GM21447 (cell line): Measurements from ENCODE around the gene RTKN2.

ENCODE experiments used
- ATAC-seq: cut with Tn5 transposase; IDR thresholded peaks from one replicate; pipeline ENCODE4 v1.9.1; 2021; ENCODE audit not compliant: unreplicated experiment

The RTKN2 gene

DNA sequence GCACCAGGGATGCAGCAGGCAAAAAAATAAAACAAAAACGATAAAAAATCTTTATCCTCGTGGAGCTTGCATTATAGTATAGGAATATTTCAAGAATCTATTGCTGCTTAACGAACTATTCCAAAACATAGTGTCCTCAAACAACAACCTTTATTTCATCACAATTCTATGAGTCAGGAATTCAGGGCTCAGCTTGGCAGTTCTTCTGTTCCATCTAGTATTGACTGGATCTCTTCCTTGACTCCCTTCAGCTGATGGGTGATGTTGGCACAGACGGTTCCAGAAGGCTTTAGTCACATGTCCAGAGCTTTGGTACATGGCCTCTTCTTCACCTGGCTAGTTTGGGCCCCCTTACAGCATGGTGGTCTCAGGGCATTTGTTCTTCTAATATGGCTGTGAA lies 88.0 kb downstream of the RTKN2 start:
- no peak for ATAC-seq

DNA sequence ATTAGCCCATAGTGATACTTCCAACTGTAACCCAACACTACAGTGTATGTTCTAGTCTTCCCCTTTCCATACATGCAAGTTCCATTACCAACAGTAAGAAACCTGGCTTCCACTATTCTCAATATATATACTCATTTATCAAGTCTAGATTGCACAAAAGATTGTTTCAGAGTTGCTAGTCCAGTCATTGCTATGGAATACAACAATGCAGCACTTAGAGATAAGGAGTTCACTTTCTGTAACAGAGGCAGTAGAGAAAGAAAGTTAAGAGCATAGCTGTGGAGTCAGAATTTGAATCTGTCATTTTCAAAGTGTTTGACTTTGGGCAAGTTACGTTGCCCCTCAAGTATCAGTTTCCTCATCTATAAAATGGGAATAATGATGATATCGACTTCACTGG lies 90.1 kb downstream of the RTKN2 start:
- ATAC-seq = no peak

DNA sequence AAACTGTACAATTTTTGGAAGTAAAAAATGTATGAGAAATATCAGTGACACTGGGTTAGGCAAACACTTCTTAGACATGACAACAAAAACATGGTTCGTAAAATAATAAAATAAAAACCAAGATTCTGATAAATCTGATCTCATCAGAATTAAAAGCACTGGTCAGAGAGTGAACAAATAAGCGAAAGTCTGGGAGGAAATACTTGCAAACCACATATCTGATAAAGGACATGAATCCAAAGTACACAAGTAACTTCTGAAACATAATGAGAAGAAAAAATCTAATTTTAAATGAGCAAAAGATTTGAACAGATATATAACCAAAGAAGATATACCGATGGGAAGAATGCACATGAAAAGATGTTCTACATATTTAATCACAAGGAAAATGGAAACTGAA lies 91.5 kb downstream of the RTKN2 start:
- ATAC-seq = no peak

DNA sequence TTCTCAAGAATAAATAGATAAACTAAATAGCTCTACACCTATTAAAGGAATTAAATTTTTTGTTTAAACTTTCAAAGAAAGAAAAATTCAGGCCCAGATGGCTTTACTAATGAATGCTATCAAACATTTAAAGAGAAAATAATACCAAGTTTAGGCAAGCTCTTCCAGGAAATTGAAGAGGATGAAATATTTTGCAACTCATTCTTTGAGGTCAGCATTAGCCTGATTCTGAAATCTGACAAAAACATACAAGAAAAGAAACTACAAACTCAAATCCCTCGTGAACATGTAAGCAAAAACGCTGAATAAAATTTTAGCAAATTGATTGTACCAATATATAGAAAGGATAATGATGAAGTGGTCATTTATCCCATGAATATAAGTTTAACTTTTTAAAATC lies 93.4 kb downstream of the RTKN2 start:
- ATAC-seq = no peak

DNA sequence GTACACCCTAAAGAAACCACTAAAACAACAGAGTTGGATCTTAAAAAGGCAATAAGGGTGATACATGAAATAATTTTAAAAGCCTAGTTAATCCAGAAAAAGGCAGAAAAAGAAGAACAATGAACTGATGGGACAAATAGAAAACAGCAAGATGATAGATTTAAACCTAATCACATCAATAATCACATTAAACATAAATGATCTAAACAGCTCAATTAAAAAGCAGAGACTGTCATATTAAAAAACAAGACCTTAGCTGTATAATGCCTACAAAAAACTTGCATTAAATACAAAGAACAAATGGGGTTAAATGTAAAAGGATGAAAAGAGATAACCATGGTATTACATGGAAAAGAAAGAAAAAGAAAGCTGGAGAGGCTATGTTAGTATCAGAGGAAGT lies 96.2 kb downstream of the RTKN2 start:
- ATAC-seq = no peak

DNA sequence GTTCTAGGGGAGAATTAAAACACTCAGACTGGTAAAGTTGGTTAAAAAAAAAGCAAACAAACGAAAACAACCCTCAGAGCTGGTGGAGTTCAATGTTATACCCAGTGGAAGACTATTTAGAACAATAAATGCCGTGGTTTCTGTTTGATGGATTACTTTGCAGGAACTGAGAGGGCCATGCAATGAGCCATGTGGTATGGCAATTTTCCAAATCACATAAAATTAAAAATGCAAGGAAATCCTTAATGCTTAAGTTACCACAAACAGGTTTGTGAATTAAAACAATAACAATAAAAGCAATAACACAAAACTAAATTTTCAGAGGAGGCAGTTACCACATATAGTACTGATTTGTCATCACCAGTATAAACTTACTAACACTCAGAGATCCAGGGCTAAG lies 96.9 kb downstream of the RTKN2 start:
- no peak for ATAC-seq

DNA sequence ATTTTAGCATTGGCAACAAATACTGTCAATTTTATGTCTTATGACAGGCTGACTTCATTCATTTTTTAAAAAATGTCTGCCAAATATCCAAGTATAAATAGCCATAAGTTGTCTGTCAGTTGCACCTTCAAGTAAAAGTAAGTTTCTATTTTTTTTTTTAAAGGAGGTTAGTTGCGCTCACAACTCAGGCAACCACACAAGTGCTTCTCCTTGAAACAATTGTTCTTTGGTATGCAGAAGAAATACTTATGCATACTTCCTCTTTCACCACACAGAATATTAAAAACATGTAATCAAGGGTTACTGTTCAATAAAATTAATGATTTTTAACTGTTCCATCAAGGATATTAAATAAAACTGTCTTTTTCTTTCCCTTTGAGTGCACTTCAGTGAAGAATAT lies 97.9 kb downstream of the RTKN2 start:
- no peak for ATAC-seq

DNA sequence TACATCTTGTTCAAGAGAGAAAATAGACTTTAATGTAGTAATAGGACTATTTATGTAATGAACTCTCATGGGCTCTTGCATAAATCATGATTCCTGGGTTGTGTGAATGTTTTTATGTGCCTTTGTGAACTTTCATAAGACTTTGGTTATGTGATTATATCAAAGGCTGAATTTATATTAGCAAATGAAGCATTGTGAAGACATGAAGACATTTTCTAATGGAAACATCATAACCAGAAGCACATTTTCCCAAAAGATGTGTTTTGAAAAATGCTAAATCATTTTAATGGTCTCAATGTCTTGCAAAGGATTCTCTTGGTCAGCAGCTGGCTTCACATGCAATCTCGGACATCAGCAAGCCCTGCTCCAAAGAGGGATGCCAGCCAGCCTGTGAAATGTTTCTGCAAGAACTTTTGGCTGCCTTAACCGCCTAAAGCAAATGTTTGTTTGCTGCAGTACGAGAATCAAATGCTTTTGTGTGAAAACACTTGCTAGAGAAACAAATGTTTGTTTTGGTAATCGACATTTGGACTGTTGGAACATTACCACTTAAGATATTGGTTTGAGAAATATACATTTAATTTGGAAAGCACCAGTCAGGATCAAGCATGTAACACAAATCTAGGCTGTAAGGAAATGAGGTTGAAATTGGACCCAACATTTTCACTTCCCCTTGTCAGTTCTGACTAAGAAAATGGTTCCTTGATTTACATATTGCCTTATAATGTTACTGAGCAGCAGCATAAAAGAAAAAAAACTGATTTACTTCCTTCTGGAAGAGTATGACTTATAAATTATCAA lies 102.1 kb downstream of the RTKN2 start:
- ATAC-seq = peak; percentile 99

DNA sequence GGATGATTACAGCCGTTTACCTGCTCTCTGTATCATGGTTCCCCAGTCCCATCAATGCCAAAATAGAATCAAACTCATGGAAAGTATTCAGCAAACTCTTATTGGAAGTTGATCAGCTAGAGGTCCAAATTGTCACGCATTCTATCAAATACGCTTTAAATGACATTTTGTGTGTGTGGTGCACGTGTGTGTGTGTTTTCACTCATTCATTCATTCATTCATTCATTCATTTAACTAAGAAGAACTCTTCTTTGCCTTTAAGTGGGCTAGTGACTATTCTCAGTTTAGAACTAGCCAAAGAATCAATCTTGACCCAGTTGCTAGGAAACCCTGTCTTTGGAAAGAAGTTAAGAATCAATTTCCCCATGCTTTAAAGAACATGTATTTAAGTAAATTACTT lies 102.8 kb downstream of the RTKN2 start:
- no peak for ATAC-seq

DNA sequence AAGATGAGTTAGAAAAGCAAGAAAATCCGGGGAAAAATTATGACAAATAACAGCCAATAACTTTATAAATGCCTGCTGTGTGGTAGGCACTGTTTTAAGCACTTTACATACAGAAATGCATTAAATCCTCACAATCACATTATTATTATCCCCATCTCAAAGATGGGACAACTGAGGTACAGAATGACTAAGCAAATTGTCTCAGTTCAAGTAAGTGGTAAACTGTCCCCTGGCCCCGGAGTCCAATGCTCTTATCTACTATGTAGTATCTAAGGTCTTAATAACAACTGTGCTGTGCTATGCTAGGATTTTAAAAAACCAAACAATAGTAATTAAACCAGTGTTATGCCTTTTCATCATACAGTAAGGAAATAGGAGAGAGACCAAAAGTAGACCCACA lies 105.6 kb downstream of the RTKN2 start:
- ATAC-seq = no peak

DNA sequence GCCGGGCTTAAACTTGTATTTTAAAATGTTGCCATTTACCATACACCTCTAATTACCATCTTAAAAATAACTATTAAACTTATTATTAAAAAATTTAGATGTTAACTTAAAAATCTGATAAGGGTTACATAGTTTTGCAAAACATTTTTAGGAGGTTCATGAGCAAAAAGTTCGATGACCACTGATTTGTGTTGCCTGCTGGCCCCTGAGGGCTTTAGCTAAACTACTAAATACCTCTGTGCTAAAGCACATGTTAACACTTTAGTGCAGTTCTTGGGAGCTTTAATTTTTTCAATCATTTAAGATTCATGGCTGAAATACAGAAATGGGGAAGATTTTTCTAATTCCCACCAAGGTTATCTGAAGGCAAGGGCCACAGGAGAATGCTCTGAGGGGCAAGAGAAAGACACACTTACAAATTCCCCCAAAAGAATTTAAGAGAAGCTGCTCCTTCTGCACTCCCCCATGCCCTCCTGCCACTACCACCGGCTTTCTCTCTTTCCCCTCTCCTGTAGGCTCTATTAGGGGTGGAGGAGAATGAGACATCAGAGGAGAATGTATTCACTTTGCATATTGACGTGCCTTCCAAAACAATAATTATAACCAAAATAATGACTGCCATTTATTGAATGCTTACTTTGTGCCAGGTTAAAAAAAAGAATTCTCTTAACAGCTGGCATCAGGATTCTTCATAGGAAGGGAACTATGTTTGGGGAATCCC lies 106.2 kb downstream of the RTKN2 start:
- ATAC-seq = no peak

DNA sequence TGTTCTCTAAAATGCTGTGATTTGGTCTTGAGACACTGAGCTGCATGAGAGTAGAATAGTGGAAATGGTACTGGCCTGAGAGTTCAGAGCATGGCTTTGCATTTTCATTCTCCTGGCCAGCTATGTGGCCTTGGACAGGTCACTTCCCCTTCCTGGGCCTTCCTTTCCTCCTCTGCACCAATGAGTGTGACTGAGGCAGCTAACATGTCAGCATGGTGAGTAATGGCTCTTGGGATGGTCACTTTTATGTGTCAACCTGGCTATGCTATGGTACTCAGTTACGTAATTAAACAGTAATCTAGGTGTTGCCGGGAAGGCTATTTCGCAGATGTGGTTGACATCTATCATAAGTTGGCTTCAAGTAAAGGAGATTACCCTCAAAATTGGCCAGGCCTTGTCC lies 109.3 kb downstream of the RTKN2 start:
- ATAC-seq = no peak

DNA sequence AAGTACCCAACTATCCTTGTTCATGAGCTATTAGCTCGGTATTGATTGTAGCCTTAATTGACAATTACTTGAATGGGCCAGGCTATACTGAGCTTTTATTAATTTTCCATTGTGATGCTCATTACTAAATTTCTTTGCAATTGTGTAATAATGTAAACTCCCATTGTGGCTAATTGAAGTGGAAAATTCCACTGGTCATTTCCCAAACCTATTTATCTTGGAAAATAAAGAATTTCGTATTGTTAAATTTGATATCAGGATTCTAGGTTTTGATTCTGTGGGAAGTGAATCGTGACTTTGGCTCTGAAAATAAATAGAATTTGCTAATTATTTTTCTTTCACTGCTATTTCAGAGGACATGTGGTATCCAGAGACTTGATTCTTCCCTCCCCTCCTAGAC lies 111.0 kb downstream of the RTKN2 start:
- no peak for ATAC-seq

DNA sequence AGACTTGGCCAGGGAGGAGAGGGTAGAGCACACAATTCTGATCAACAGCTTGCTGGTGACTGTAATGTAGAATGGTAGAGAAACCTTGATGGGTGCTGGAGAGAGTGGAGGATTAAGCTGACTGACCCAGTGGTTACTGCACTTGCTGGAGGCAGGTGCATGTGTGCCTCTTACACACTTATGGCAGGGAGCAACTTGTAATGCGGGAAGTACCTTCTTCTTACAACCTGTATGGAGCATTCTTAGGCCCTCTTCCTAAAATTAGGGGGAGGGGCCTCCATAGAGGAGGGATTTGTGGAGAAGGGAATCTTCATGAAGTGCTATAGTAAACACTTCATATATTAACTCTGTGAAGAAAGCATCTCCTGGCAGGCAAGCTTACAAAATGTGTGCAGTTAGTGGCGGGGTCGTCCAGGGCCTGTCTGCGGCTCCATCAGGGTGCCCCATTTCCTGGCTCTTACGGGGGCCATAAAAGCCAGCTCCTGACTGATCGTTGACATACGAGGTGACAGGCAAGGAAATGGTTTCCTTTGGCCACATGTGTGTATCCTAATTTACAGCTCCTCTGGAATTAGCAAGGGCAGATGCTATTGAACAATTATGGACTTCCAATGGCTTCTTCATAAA lies 113.5 kb downstream of the RTKN2 start:
- ATAC-seq = no peak

DNA sequence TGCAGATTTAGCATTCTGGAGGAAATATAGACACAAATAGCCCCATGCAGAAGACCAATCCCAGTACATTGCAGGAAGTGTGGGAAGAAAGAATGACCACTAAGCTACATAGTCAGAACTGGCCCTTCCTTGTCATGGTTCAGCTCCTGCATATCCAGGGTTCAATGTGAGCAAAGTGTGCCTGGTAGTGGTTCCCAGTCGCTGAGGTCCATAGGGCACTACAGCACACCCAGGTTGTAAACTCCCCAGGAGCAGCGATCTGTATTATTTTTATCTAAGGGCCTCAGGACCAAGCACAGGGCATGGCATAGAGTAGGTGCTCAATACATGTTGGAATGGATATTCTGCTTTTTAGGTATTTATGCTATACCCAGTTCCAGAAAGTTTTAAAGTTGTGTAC lies 114.4 kb downstream of the RTKN2 start:
- ATAC-seq = no peak

DNA sequence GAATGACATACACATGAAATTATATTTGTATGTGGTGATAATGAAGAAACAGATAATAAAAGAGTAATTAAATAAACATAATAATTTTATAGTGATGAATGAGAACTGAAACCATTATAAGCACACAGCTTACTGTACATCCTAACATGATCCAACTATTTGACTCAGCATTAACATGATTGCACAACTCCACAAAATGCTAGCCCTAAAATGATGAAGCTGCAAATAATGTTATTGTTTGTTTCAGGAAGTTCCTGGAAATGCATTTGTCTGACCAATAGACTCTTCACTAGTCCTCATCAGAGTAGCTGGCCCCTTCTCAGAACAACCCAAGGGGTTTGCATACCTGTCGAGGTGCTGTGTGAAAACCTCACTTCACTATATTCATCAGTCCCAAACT lies 115.5 kb downstream of the RTKN2 start:
- ATAC-seq = no peak

DNA sequence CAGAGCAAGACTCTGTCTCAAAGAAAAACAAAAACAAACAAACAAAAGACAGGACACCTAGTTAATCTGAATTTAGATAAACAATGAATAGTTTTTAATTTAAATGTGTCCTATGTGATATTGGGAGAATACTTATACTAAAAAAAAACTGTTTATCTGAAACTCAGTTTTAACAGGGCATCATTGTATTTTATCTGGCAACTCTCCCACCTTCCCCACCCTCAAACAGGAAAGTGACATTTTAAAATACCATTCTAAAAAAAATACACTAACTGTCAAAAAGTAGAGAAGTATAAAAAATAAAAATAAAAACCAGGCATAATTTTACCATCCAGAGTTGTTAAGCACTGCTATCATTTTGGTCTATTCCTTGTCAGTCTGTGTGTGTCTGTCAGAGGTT lies 119.0 kb downstream of the RTKN2 start:
- ATAC-seq = no peak

DNA sequence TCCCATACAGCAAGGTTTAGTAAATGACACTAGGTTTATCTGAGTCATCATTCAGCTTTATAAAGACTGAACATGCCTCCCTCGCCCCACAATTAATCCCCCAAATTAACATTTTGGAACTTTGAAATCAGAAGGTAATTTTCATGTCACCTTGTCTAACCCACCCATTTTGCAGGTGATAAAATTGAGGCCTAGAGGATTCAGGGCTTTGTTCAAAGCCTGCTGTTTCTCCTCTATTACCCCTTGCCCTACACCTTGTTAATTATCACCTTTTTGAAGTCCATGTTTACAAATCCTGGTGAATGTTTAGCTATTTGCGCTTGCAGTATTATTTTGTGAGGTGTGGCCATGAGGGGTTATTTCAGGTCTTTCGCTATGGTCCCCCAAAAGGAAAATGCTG lies 120.5 kb downstream of the RTKN2 start:
- no peak for ATAC-seq

DNA sequence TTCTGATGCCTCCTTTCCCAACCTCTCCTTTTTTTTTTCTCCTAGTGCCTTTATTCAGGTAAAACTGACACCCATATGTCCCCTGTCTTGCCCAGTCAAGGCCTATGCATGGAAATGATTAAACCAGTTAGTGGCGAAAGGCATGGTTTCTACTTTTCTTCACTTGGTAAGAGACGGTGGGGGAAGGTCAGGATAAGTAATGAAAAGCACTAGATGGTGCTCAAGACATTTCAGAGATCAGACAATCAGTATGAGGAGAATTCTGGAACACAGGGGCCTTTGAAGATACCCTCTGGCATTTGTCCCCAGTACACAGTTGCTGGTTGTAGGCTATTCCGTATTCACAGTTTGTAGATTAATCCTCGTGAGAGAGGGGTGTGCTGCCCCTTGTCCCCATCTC lies 121.2 kb downstream of the RTKN2 start:
- ATAC-seq = no peak

DNA sequence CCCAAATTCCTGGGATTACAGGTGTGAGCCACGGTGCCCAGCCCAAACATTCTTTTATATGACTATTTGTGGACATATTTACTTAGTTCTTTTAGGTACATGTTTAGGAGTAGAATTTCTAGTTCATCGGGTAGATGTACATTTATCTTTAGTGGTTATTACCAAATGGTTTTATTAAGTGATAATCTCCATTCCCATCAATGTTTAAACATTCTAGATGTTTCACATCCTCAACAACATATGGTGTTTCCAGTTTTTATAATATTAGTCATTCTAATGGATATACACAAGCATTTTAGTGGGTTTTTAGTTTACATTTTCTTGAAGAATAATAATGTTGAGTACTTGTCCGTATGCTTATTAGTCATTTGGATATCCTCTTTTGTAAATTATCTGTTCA lies 131.7 kb downstream of the RTKN2 start:
- ATAC-seq = no peak

DNA sequence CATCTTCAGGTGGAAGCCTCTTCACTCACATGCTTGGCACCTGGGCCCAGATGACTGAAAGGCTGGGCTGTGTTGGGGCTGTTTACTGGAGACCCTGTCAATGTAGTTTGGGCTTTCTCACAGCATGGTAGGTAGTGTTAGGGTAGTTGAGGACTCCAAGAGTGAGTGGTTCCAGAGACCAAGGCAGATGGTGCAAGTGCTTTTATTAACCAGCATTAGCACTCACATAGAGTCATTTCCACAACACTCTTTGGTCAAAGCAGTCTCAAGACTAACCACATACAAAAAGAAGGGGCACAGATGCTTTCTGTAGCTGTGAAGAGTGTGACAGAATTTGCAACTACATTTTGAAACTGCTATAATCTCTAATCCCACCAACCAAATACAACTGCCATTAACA lies 135.0 kb downstream of the RTKN2 start:
- ATAC-seq = peak; percentile 93
